Right lobe of liver (tissue), 4 donors: ENCODE results near the gene TMEM175.

Experiments
- POLR2A ChIP-seq: fragments of 450-650 bp; IDR thresholded peaks from one replicate; pipeline ENCODE4 v1.6.1; 2017; ENCODE audit warnings: antibody characterized with exemption, mild to moderate bottlenecking
- TF ChIP-seq, protein P1 (sequence below), 4 donors: fragments of 200-600 bp in 3 of 4; fragments of 450-650 bp in 1 of 4; IDR thresholded peaks; one replicate each; pipeline versions ENCODE4 v1.5.1 to v1.8.0; 2016 to 2022; ENCODE audit warnings: antibody characterized with exemption in 4 of 4, mild to moderate bottlenecking in 2 of 4
- donor health status: DM: no; HTN: no; CAD: no.
- donor health status: DM: no; HTN: no; CAD: no.
- donor health status: DM: no; HTN: yes; CAD: no.

- TF ChIP-seq, protein P1, sequence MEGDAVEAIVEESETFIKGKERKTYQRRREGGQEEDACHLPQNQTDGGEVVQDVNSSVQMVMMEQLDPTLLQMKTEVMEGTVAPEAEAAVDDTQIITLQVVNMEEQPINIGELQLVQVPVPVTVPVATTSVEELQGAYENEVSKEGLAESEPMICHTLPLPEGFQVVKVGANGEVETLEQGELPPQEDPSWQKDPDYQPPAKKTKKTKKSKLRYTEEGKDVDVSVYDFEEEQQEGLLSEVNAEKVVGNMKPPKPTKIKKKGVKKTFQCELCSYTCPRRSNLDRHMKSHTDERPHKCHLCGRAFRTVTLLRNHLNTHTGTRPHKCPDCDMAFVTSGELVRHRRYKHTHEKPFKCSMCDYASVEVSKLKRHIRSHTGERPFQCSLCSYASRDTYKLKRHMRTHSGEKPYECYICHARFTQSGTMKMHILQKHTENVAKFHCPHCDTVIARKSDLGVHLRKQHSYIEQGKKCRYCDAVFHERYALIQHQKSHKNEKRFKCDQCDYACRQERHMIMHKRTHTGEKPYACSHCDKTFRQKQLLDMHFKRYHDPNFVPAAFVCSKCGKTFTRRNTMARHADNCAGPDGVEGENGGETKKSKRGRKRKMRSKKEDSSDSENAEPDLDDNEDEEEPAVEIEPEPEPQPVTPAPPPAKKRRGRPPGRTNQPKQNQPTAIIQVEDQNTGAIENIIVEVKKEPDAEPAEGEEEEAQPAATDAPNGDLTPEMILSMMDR (IDR thresholded peaks at IDR 0.05), result no peak
- no peak for TF ChIP-seq POLR2A
These were observed 33.5 kb downstream of the TMEM175 start for GRCh38 chr4:965766-966134.
